Measurements from ENCODE around the gene ALDH2.

- no peak for TF ChIP-seq CTCF (IDR thresholded peaks at IDR 0.05)
- TF ChIP-seq POLR2AphosphoS5 (IDR thresholded peaks at IDR 0.05) = no peak
Measured at GRCh38 chr12:111777345-111778045, 10.8 kb downstream of the ALDH2 start.
